ENCODE measurements around the gene NCBP3. TPM values are rescaled to one million over a fixed set of nuclear protein-coding genes. Genes with fewer than 3 reads are reported as not detected.
"Not testable (repeated sequence)": the region's sequence is repeated elsewhere in the genome, so short reads cannot be mapped to it uniquely, and the experiment has no call there.

NCBP3 gene
- polyA plus RNA-seq, 4 donors, result 69.0 to 91.3 (median 79.4) TPM

- DNase-seq (ENCODE audit: low read depth in 4 of 4, low spot score in 3 of 4), result no peak
Measured at GRCh38 chr17:3795390-3796102, 50.5 kb downstream of the NCBP3 start.

DNA sequence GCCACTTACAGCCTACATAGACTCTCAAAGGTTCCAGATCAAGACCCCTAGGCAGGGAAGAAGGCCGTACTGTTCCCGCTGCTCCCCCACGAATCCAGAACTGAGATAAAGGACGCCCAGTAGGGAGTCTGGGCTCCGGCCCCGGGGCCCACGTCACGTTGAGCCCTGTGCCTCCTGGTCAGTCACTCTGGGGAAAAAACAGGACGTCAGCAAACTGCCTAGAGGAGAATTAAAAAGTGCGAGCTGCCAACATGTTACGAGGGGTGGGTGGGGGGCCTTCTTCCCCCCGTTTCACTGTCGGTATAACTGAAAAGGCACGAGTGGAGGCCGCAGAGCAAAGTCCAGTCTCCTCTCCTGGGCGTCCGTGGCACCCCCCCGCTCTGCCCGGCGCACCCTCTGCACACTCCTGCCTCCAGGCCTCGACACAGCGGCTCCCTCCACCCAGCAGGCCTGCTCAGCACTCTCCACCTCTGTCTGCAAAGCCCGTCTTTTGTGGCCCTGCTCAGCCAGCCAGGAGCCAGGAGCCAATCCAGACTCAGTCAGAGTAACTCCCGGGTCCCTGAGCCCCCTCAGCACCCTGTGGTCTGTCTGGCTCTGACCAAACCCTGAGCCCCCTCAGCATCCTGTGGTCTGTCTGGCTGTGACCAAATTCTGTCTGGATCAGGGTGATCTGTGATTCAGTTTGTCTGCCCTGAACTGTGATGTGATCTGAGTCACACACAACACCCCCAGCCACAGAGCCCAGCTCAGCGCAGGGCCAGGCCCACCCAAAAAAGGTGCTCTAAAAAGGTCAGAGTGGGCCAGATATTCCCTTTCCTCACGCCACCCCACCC lies 51.3 kb downstream of the NCBP3 start:
- DNase-seq (ENCODE audit: low read depth in 4 of 4, low spot score in 3 of 4), result no peak

DNA sequence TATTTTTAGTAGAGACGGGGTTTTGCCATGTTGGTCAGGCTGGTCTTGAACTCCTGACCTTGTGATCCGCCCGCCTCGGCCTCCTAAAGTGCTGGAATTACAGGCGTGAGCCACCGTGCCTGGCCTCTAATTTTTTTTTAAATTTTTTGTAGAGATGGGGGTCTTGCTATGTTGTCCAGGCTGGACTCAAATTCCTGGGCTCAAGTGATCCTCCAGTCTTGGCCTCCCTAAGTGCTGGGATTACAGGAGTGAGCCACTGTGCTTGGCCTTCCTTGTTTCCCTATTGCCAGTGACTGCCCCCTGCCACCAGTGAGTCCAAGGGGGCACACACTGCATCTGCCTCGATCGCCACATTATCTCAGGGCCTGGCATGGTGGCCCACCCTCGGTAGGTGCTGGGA lies 51.9 kb downstream of the NCBP3 start:
- DNase-seq (ENCODE audit: low read depth in 4 of 4, low spot score in 3 of 4), result not testable (repeated sequence)

DNA sequence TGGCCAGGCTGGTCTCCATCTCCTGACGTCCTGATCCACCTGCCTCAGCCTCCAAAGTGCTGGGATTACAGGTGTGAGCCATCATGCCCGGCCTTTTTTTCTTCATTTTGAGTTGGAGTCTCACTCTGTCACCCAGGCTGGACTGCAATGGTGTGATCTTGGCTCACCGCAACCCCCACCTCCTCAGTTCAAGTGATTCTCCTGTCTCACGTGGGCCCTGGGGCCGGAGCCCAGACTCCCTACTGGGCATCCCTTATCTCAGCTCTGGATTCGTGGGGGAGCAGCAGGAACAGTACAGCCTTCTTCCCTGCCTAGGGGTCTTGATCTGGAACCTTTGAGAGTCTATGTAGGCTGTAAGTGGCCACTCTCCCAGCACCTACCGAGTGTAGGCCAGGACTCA lies 52.8 kb downstream of the NCBP3 start:
- not testable (repeated sequence) for DNase-seq (ENCODE audit: low read depth in 4 of 4, low spot score in 3 of 4)

DNA sequence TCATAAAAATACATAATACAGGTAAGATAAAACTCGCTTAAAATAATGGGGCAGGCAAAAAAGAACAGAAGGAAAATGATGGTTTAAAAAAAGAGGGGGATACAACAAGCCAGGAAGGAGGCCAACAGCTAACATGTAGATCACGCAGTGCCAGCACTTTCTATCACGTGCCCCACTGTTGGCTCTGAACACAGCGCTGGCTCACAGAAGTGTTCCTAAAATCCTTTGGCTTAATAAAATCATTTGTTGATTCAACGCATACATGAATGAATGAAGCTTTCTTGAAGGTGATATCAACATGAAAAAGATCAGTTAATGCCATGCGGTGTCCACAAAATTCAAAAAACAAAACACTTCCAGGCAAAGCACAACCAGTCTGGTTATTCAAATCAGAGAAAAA lies 53.6 kb downstream of the NCBP3 start:
- no peak for DNase-seq (ENCODE audit: low read depth in 4 of 4, low spot score in 3 of 4)

- no peak for DNase-seq (ENCODE audit: low read depth in 4 of 4, low spot score in 3 of 4)
Measured at GRCh38 chr17:3788200-3788599, 57.8 kb downstream of the NCBP3 start.

GRCh38 chr17:3785323-3785722 lies 60.7 kb downstream of the NCBP3 start:
- not testable (repeated sequence) for DNase-seq (ENCODE audit: low read depth in 4 of 4, low spot score in 3 of 4)

DNA sequence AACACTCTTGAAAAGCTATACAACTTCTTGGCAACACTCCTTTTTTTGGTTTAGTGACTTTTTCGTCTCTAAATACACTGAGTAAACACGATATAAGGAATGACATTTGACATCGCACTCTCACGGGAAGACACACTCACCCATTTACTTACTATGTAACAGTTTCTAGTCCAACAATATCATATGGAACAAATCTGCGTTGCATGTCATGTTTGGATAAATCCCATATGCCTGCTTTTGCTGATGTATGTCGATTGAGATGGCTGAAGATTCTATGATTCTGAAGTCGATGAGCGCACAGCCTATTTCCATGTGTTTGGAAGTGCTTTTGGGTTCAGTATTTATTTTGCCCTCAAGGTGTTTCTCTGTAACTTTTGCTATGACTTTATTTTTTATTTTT lies 63.3 kb downstream of the NCBP3 start:
- no peak for DNase-seq (ENCODE audit: low read depth in 4 of 4, low spot score in 3 of 4)

- no peak for DNase-seq (ENCODE audit: low read depth in 4 of 4, low spot score in 3 of 4)
Measured at GRCh38 chr17:3780986-3781385, 65.1 kb downstream of the NCBP3 start.

DNA sequence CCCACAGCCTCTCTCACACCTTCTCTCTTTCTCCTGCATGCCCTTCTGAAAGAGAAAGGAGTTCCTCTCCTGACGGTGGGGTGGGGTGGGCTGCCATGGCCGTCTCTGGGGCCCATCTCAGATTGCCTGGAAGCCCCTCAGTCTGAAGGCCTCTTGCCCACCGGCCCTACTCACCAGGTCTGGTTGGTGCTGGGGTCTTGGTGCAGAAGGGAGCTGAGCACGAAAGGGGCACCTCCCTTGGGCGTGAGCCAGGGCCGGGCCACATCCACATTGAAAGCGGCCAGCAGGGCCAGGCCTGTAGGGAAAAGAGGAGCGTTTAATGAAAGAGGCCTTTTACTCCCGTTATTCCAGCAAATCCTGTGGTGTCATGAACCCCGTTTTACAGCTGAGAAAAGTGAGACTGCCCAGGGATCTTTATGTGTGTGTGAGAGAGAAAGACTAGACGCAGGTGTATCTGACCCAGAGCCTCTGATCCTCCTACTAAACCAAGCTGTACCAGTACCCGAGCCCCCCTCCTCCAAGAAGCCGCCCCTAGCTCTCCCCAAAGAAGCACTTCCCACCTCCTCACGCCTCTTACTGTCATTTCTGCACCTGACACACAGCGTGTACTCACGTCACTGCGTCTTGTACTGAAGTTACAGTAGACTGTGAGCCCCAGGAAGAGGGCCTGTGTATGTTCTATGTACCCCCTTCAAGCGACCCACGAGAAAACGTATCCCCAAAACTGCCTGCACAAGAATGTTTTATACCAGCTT lies 68.5 kb downstream of the NCBP3 start:
- no peak for DNase-seq (ENCODE audit: low read depth in 4 of 4, low spot score in 3 of 4)

- no peak for DNase-seq (ENCODE audit: low read depth in 4 of 4, low spot score in 3 of 4)
Measured at GRCh38 chr17:3773966-3774365, 72.1 kb downstream of the NCBP3 start.

- DNase-seq (ENCODE audit: low read depth in 4 of 4, low spot score in 3 of 4), result no peak
Measured at GRCh38 chr17:3773511-3773910, 72.5 kb downstream of the NCBP3 start.

DNA sequence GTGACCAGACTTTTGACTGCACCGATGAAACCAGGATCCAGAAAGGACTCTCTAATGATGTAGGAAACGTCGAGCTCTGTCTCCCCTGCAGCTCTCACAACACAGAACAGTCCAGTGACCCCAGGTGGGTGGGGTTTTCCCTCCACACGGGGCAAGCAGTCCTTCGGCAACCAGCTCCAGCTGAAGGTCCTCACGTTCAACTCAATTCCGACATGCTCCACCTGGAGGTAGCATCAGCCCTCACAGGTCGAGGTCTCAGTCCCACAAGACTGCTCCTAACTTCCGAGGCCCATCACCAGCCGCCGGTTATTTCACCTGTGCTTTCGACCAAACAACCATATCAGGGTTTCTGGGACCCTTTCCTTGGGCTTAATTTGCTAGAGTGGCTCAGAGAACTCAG lies 73.3 kb downstream of the NCBP3 start:
- DNase-seq (ENCODE audit: low read depth in 4 of 4, low spot score in 3 of 4), result no peak

DNA sequence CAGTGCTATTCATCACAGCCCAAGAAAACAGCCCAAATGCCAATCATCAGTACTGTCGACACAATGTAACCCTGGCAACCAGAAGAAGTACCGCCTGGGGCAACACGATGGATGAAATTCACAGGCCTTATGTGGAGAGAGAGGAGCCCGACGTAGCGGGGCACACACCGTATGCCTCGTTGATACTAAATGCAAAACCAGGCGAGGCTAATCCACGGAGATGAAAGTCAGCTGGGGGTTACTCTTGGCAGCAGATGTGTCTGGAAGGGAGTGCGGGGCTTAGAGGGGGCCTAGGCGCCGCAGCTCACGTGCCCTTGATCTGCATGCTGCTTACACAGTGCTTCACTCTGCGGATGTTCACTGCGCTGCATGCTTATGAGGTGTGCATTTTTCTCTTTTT lies 74.9 kb downstream of the NCBP3 start:
- DNase-seq (ENCODE audit: low read depth in 4 of 4, low spot score in 3 of 4), result no peak

- DNase-seq (ENCODE audit: low read depth in 4 of 4, low spot score in 3 of 4), result no peak
Measured at GRCh38 chr17:3770466-3770865, 75.6 kb downstream of the NCBP3 start.

DNA sequence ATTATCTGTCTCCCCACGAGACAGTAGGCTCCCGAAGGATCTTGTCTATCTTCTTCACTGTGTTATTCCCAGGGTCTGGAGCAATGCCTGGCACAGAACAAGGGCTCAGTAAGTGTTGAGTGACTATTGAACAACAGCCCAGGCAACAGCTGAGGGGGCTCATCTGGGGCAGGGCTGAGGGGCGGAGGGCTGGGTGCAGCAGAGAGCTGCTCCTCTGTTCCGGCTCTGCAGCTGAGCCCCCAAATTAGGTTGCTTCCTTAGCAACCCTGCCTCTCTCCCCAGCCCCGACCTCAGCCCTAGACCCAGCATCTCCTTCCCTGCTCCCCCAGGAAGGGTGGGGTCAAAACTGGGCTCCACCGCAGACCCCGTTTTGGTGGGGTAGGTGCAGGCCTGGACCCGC lies 77.3 kb downstream of the NCBP3 start:
- DNase-seq (ENCODE audit: low read depth in 4 of 4, low spot score in 3 of 4), result no peak

DNA sequence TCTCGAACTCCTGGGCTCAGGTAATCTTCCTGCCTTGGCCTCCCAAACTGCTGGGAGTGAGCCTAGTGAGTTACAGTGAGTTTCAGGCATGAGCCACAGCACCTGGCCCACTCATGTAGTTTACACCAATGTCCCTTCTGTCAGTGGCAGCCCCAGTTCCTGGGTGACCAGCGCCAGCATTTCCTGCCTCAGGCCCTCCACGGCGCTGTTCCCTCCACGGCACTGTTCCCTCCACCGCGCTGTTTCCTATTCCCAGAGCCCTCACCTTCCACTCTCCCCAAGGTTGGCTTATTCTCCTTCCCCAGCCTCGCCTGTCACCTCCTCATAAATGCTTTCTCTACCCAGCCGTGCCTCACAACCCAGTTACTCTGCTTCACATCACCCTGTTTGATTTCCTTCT lies 77.7 kb downstream of the NCBP3 start:
- no peak for DNase-seq (ENCODE audit: low read depth in 4 of 4, low spot score in 3 of 4)

- DNase-seq (ENCODE audit: low read depth in 4 of 4, low spot score in 3 of 4), result no peak
Measured at GRCh38 chr17:3766779-3767178, 79.3 kb downstream of the NCBP3 start.

DNA sequence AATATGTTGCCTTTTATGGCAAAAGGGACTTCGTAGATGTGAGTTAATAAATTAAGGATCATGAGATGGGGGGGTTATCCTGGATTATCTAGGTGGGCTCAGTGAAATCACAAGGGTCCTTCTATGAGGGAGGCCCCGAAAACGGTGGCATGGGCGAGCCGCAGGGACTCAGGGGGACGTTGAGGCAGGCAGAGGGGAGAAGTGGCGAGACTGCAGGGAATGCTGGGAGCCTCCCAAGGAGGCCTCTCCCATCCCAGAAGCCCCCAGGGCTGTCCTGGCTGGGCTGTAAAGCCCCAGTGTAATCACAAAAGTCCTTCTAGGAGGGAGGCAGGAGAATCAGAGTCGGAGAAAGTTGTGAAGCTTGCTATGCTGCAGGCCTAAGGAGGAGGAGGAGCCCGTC lies 80.1 kb downstream of the NCBP3 start:
- no peak for DNase-seq (ENCODE audit: low read depth in 4 of 4, low spot score in 3 of 4)

DNA sequence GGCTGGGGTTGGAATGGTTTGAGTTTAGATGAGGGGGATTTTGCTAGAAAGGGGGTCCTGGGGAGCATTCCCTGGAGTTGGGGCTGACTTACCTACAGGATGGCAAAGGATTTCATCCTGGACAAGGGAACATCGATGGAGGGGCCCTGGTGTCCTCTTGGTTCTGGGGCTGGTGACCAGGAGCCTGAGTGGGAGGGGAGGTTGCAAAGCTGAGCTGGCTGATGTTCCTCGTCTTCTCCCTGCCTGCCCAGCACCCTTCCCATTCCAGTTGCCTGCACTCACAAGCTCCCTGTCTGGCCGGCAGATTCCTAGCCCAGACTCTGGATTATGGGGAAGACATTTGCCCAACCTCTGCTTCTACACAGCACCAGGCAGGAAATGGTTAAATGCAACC lies 82.3 kb downstream of the NCBP3 start:
- DNase-seq (ENCODE audit: low read depth in 4 of 4, low spot score in 3 of 4), result no peak
